Osteoblast (primary cell): Measurements from ENCODE around the gene FGF12. TPM values are rescaled to one million over a fixed set of nuclear protein-coding genes. Genes with fewer than 3 reads are reported as not detected.

Experiments
- DNase-seq: peaks from one replicate; pipeline ENCODE4 v3.0.0; 2011; ENCODE audit warnings: low spot score, mixed read lengths; ENCODE audit not compliant: insufficient read length; ENCODE audit errors: missing footprints
- H2AFZ ChIP-seq: 2 replicates; pipeline ENCODE4 v1.6.0; 2011; ENCODE audit warnings: mild to moderate bottlenecking, low read length
- H3K27ac ChIP-seq: 2 replicates; pipeline ENCODE4 v1.5.1; 2011; ENCODE audit warnings: mild to moderate bottlenecking, low read depth, low read length, moderate library complexity
- H3K27me3 ChIP-seq: 2 replicates; pipeline ENCODE4 v1.6.0; 2012; ENCODE audit warnings: mild to moderate bottlenecking, control low read depth, inconsistent platforms, low read length, moderate library complexity; ENCODE audit not compliant: insufficient read depth
- H3K36me3 ChIP-seq: 2 replicates; pipeline ENCODE4 v1.5.1; 2011; ENCODE audit warnings: mild to moderate bottlenecking, low read length, control low read depth, moderate library complexity; ENCODE audit not compliant: insufficient read depth
- H3K4me1 ChIP-seq: 2 replicates; pipeline ENCODE4 v1.5.1; 2011; ENCODE audit warnings: mild to moderate bottlenecking, low read length, control low read depth, moderate library complexity; ENCODE audit not compliant: insufficient read depth
- H3K4me2 ChIP-seq: 2 replicates; pipeline ENCODE4 v1.6.0; 2011; ENCODE audit warnings: mild to moderate bottlenecking, low read length; ENCODE audit not compliant: insufficient read depth
- H3K4me3 ChIP-seq: fragments of 200-600 bp; sonication (generic); 3 replicates; pipeline ENCODE4 v1.5.1; 2012; ENCODE audit warnings: mild to moderate bottlenecking, low read length, inconsistent platforms; ENCODE audit not compliant: insufficient read depth
- H3K79me2 ChIP-seq: 2 replicates; pipeline ENCODE4 v1.6.0; 2012; ENCODE audit warnings: mild to moderate bottlenecking, low read length, control low read depth, inconsistent platforms; ENCODE audit not compliant: insufficient read depth
- H3K9me3 ChIP-seq: 2 replicates; pipeline ENCODE4 v1.5.1; 2011; ENCODE audit warnings: low read depth, low read length, control low read depth
- H4K20me1 ChIP-seq: 2 replicates; pipeline ENCODE4 v1.6.0; 2012; ENCODE audit warnings: mild to moderate bottlenecking, low read length, control low read depth; ENCODE audit not compliant: insufficient read depth
- total RNA-seq: library from RNA; depleted of rRNA; stranded (reverse); fragments of >200 nt; gene quantifications from 2 replicates; pipeline ENCODE4 v1.2.3, GENCODE V29; 2012
- TF ChIP-seq, protein P1 (sequence below): IDR thresholded peaks from 2 replicates; pipeline ENCODE4 v1.5.1; 2011; ENCODE audit warnings: mild to moderate bottlenecking, low read depth, low read length, moderate library complexity; ENCODE audit errors: extremely low read depth

The FGF12 gene
- total RNA-seq, 1 donor, result not detected

DNA sequence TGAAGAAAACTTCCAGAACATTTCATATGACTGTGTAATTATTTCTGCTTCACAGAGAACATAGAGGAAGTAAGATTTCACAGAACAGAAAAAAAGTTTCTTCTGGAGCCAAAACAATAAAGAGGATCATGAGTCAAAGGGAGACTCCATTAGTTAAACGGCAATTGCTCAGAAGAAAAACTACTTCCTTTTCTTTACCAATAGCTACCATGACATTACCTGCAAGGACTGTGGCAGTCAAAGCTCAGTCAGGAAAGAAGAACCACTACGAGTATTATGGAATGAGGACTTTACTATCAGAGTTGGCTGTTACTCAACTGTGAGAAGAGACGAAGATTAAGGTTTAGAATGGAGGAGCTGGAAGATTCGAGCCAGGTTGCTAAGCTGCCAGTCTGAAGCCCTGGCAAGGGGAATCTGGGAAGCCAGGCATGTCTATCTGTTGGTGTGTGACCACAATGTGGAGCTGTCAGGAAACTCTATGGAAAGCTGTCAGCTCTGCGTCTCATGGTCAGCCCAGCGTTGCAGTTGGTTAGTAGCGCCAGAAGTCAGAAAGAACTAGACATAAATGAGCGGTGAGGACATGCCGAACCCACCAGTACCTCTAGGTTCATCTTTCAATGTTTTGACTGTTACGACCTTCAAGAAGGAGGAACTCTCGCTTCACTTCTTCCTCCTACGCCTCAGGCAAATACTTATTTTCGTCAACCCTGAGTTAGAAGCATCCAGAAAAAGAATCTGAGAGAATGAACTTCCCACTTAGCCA, 604.3 kb downstream of the FGF12 start:
- H3K36me3 ChIP-seq, result no peaks in the 10 kb centered on the region
- no peak overlapping the region for H3K4me3 ChIP-seq
- H3K4me2 ChIP-seq, result no peak overlapping the region
- H3K27ac ChIP-seq, result no peak overlapping the region
- no peaks in the 10 kb centered on the region for H4K20me1 ChIP-seq
- TF ChIP-seq, protein P1, sequence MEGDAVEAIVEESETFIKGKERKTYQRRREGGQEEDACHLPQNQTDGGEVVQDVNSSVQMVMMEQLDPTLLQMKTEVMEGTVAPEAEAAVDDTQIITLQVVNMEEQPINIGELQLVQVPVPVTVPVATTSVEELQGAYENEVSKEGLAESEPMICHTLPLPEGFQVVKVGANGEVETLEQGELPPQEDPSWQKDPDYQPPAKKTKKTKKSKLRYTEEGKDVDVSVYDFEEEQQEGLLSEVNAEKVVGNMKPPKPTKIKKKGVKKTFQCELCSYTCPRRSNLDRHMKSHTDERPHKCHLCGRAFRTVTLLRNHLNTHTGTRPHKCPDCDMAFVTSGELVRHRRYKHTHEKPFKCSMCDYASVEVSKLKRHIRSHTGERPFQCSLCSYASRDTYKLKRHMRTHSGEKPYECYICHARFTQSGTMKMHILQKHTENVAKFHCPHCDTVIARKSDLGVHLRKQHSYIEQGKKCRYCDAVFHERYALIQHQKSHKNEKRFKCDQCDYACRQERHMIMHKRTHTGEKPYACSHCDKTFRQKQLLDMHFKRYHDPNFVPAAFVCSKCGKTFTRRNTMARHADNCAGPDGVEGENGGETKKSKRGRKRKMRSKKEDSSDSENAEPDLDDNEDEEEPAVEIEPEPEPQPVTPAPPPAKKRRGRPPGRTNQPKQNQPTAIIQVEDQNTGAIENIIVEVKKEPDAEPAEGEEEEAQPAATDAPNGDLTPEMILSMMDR, result no peak
- H3K9me3 ChIP-seq, result no peaks in the 10 kb centered on the region
- DNase-seq, result no peak
- no peaks in the 10 kb centered on the region for H3K27me3 ChIP-seq
- H3K4me1 ChIP-seq, result no peaks in the 10 kb centered on the region
- no peak overlapping the region for H2AFZ ChIP-seq
- no peaks in the 10 kb centered on the region for H3K79me2 ChIP-seq

DNA sequence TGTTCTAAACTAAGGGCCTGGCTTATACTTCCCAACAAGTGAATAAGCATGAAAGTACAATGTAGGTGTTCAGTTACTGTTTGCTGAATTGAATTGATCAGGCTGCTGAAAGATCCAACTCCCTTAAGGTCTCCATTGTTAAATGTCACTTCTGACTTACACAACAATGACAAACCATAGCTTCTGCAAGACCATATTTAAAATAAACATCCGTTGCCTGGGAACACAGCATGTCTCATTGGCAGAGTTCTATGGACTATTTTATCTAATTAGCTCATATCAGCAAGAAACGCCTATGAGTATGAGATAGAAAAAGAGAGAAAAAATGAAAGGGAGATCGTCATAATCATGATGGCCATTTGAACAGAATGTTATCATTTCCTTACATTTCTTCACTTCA, 605.4 kb downstream of the FGF12 start:
- Histone ChIP-seq H3K79me2 (no peaks in the 10 kb centered on the region), H3K4me3 (no peak overlapping the region), H3K36me3 (no peaks in the 10 kb centered on the region), H4K20me1 (no peaks in the 10 kb centered on the region), H3K27ac (no peak overlapping the region), H3K9me3 (no peaks in the 10 kb centered on the region), H3K4me1 (no peaks in the 10 kb centered on the region), H2AFZ (no peak overlapping the region), H3K4me2 (no peak overlapping the region), H3K27me3 (no peaks in the 10 kb centered on the region)
- TF ChIP-seq, protein P1, result no peak
- DNase-seq, result no peak

DNA sequence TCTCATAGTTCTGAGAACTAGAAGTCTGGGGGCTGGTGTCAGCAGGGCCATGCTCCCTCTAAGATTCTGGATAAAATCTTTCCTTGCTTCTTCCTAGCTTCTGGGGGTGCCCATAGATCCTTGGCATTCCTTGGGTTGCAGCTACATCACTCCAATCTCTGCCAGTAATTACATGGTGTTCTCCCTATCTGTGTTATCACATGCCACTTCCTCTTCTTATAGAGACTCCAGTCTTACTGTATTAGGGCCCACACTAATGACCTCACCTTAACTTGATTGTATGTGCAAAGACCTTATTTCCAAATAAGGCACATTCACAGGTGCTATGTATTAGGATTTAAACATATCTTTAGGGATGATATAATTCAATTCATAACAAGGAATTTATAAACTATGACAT, 618.5 kb downstream of the FGF12 start:
- H3K27me3 ChIP-seq, result no peaks in the 10 kb centered on the region
- no peak overlapping the region for H3K4me3 ChIP-seq

DNA sequence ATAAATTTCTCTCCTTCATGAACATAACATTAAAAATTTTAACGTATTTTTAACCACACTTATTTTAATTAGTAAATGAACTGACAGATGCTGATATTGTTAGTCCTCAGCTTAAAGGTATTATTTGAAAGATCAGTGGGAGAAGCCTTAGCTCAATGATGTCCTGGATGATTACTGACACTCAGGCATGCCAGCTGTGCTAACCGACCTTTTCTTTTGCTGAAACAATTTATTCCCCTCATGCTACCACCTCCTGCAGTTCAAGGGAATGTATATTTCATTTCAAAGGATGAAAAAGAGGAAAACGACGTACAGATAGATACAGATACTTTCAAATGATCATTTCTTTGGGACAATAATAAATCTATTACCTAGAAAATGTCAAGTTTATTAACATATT, 620.8 kb downstream of the FGF12 start:
- no peaks in the 10 kb centered on the region for H4K20me1 ChIP-seq
- TF ChIP-seq, protein P1, result no peak
- no peak overlapping the region for H3K4me3 ChIP-seq
- DNase-seq, result no peak
- no peaks in the 10 kb centered on the region for H3K9me3 ChIP-seq
- no peak overlapping the region for H3K4me2 ChIP-seq
- no peaks in the 10 kb centered on the region for H3K27me3 ChIP-seq
- no peaks in the 10 kb centered on the region for H3K4me1 ChIP-seq
- H2AFZ ChIP-seq, result no peak overlapping the region
- no peak overlapping the region for H3K27ac ChIP-seq
- no peaks in the 10 kb centered on the region for H3K79me2 ChIP-seq
- H3K36me3 ChIP-seq, result no peaks in the 10 kb centered on the region

More for the DNA sequence above, 618.5 kb downstream of the FGF12 start:
- Histone ChIP-seq H2AFZ (no peak overlapping the region), H3K27ac (no peak overlapping the region), H3K36me3 (no peaks in the 10 kb centered on the region), H4K20me1 (no peaks in the 10 kb centered on the region), H3K4me1 (no peaks in the 10 kb centered on the region), H3K4me2 (no peak overlapping the region), H3K9me3 (no peaks in the 10 kb centered on the region), H3K79me2 (no peaks in the 10 kb centered on the region)
- TF ChIP-seq, protein P1, result no peak
- DNase-seq, result no peak
